ENCODE data around the gene MYL11.

The MYL11 gene

GRCh38 chr16:30354423-30355143 lies 20.0 kb upstream of the MYL11 start (continued):
- TF ChIP-seq, protein P1, sequence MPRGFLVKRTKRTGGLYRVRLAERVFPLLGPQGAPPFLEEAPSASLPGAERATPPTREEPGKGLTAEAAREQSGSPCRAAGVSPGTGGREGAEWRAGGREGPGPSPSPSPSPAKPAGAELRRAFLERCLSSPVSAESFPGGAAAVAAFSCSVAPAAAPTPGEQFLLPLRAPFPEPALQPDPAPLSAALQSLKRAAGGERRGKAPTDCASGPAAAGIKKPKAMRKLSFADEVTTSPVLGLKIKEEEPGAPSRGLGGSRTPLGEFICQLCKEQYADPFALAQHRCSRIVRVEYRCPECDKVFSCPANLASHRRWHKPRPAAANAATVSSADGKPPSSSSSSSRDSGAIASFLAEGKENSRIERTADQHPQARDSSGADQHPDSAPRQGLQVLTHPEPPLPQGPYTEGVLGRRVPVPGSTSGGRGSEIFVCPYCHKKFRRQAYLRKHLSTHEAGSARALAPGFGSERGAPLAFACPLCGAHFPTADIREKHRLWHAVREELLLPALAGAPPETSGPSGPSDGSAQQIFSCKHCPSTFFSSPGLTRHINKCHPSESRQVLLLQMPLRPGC (tag by site-specific recombination; IDR thresholded peaks at IDR 0.05): no peak
- TF ChIP-seq ZSCAN23 (tag by site-specific recombination; IDR thresholded peaks at IDR 0.05): no peak; the same call in 1 of the 2 replicates
- peak; percentile 88 for TF ChIP-seq ZFHX2 (tag by site-specific recombination; conservative IDR thresholded peaks at IDR 0.05)
- peak; percentile 96 for TF ChIP-seq EGR2 (tag by site-specific recombination; IDR thresholded peaks at IDR 0.05; ENCODE audit: low read depth)
- TF ChIP-seq KLF8 (tag by site-specific recombination; IDR thresholded peaks at IDR 0.05): no peak
- TF ChIP-seq, protein P2, sequence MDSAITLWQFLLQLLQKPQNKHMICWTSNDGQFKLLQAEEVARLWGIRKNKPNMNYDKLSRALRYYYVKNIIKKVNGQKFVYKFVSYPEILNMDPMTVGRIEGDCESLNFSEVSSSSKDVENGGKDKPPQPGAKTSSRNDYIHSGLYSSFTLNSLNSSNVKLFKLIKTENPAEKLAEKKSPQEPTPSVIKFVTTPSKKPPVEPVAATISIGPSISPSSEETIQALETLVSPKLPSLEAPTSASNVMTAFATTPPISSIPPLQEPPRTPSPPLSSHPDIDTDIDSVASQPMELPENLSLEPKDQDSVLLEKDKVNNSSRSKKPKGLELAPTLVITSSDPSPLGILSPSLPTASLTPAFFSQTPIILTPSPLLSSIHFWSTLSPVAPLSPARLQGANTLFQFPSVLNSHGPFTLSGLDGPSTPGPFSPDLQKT (IDR thresholded peaks at IDR 0.05; ENCODE audit: borderline replicate concordance, low read depth, low read length): no peak
- TF ChIP-seq HOXC10 (CRISPR knock-in tag; IDR thresholded peaks at IDR 0.05): peak; percentile 88; the same call in 1 of the 2 replicates
- no peak for TF ChIP-seq ZNF37A (tag by site-specific recombination; IDR thresholded peaks at IDR 0.05)
- peak; percentile 7; the same call in 1 of the 2 replicates for TF ChIP-seq KLF9 (tag by site-specific recombination; IDR thresholded peaks at IDR 0.05; ENCODE audit: low read depth)
- no peak for TF ChIP-seq ZNF664 (tag by site-specific recombination; IDR thresholded peaks at IDR 0.05)
- 0 out of 2 replicates have a peak, but pooled peaks have one; percentile 19 for TF ChIP-seq ZNF341 (tag by site-specific recombination; IDR thresholded peaks at IDR 0.05; ENCODE audit: low read depth)
- TF ChIP-seq GLIS1 (tag by site-specific recombination; IDR thresholded peaks at IDR 0.05): no peak; the same call in 1 of the 2 replicates
- TF ChIP-seq, protein P3, sequence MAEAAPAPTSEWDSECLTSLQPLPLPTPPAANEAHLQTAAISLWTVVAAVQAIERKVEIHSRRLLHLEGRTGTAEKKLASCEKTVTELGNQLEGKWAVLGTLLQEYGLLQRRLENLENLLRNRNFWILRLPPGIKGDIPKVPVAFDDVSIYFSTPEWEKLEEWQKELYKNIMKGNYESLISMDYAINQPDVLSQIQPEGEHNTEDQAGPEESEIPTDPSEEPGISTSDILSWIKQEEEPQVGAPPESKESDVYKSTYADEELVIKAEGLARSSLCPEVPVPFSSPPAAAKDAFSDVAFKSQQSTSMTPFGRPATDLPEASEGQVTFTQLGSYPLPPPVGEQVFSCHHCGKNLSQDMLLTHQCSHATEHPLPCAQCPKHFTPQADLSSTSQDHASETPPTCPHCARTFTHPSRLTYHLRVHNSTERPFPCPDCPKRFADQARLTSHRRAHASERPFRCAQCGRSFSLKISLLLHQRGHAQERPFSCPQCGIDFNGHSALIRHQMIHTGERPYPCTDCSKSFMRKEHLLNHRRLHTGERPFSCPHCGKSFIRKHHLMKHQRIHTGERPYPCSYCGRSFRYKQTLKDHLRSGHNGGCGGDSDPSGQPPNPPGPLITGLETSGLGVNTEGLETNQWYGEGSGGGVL (tag by site-specific recombination; IDR thresholded peaks at IDR 0.05): peak; percentile 25; the same call in 1 of the 2 replicates
- TF ChIP-seq, protein P4, sequence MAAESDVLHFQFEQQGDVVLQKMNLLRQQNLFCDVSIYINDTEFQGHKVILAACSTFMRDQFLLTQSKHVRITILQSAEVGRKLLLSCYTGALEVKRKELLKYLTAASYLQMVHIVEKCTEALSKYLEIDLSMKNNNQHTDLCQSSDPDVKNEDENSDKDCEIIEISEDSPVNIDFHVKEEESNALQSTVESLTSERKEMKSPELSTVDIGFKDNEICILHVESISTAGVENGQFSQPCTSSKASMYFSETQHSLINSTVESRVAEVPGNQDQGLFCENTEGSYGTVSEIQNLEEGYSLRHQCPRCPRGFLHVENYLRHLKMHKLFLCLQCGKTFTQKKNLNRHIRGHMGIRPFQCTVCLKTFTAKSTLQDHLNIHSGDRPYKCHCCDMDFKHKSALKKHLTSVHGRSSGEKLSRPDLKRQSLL (tag by site-specific recombination; IDR thresholded peaks at IDR 0.05): peak; percentile 71; the same call in 1 of the 2 replicates
- 0 out of 2 replicates have a peak, but pooled peaks have one; percentile 8 for TF ChIP-seq ZNF843 (tag by site-specific recombination; IDR thresholded peaks at IDR 0.05)

GRCh38 chr16:30355144-30355953 lies 19.3 kb upstream of the MYL11 start, which contains the start of gene CD2BP2:
CD2BP2 (minus strand) TSS chr16:30355308; CDS start chr16:30354681, 627 bp downstream.
- CTCF ChIA-PET: interaction anchor here (0.6 to 1.1 kb wide), 4 partner anchors 9 to 338 kb away, joined by 3 to 7 read pairs (median 3); no protein-coding TSS in a partner anchor
- peak within 1 kb of the TSS; percentile 95 for H3K4me3 ChIP-seq (ENCODE audit: low read depth, low read length)
- H3K9me3 ChIP-seq (ENCODE audit: control insufficient read depth, insufficient read depth, low read depth, low read length): no peaks in the 10 kb centered on the region
- H3K27ac ChIP-seq (ENCODE audit: extremely low read depth, low read depth, low read length): peak within 1 kb of the TSS; percentile 82
- POLR2A ChIA-PET: interaction anchor here (0.6 to 4.5 kb wide), 15 partner anchors 9 to 217 kb away, joined by 3 to 60 read pairs (median 4); partner anchors contain the start of genes DCTPP1, TBC1D10B, ZNF48 and ZNF771
- no peaks in the 10 kb centered on the region for H3K4me1 ChIP-seq (ENCODE audit: control insufficient read depth, insufficient read depth, low read length)
- peaks cover under 1 to 79% of the 10 kb centered on the region in 2 experiments; a peak in 2 of 3 replicates for H3K36me3 ChIP-seq (ENCODE audit: control insufficient read depth in 2 of 2, insufficient read depth in 1 of 2, low read length in 2 of 2)
- peak; percentile 82 for TF ChIP-seq ZNF501 (tag by site-specific recombination; IDR thresholded peaks at IDR 0.05)
- TF ChIP-seq KLF10 (tag by site-specific recombination; IDR thresholded peaks at IDR 0.05): peak; percentile 86
- peak; percentile 96 for TF ChIP-seq ZBTB21 (tag by site-specific recombination; IDR thresholded peaks at IDR 0.05)
- peak; percentile 37 for TF ChIP-seq ZFP37 (tag by site-specific recombination; IDR thresholded peaks at IDR 0.05)
- no peak for TF ChIP-seq TCF7L2 (IDR thresholded peaks at IDR 0.05; ENCODE audit: borderline replicate concordance, low read depth, low read length)
- TF ChIP-seq SP7 (tag by site-specific recombination; IDR thresholded peaks at IDR 0.05): peak; percentile 84
- no peak for TF ChIP-seq ZNF510 (tag by site-specific recombination; IDR thresholded peaks at IDR 0.05; ENCODE audit: insufficient replicate concordance)
- peak; percentile 98 for TF ChIP-seq ZNF629 (tag by site-specific recombination; IDR thresholded peaks at IDR 0.05)
- TF ChIP-seq, protein P5, sequence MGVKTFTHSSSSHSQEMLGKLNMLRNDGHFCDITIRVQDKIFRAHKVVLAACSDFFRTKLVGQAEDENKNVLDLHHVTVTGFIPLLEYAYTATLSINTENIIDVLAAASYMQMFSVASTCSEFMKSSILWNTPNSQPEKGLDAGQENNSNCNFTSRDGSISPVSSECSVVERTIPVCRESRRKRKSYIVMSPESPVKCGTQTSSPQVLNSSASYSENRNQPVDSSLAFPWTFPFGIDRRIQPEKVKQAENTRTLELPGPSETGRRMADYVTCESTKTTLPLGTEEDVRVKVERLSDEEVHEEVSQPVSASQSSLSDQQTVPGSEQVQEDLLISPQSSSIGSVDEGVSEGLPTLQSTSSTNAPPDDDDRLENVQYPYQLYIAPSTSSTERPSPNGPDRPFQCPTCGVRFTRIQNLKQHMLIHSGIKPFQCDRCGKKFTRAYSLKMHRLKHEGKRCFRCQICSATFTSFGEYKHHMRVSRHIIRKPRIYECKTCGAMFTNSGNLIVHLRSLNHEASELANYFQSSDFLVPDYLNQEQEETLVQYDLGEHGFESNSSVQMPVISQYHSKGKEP (tag by site-specific recombination; IDR thresholded peaks at IDR 0.05): no peak; the same call in 1 of the 2 replicates
- TF ChIP-seq ZNF10 (tag by site-specific recombination; IDR thresholded peaks at IDR 0.05): no peak; the same call in 1 of the 2 replicates
- no peak for TF ChIP-seq ZNF292 (tag by site-specific recombination; IDR thresholded peaks at IDR 0.05; ENCODE audit: borderline replicate concordance, low read depth)
- no peak; the same call in none of the 2 replicates for TF ChIP-seq ZNF394 (tag by site-specific recombination; IDR thresholded peaks at IDR 0.05; ENCODE audit: borderline replicate concordance)

Measured in HEK293 (cell line).